GM13977 (cell line): ENCODE data around the gene SIL1.

Experiments
- DNase-seq: peaks from one replicate; pipeline ENCODE4 v3.0.0; 2012; ENCODE audit warnings: low spot score
- CTCF ChIP-seq: IDR thresholded peaks from 2 replicates; pipeline ENCODE4 v1.5.1; 2012; ENCODE audit warnings: mild to moderate bottlenecking, control low read depth; ENCODE audit not compliant: insufficient read depth; ENCODE audit errors: extremely low read depth, missing control alignments
- in situ Hi-C: fragments of 300-500 bp; cut with MboI; formaldehyde crosslinking; loops from one replicate; pipeline ENCODE4 v1.12.0; 2022; ENCODE audit warnings: low sequenced_read_pairs, low pct_unique_long_range_greater_than_20kb, mixed read lengths, inconsistent platforms; ENCODE audit not compliant: unreplicated experiment

Gene SIL1

DNA sequence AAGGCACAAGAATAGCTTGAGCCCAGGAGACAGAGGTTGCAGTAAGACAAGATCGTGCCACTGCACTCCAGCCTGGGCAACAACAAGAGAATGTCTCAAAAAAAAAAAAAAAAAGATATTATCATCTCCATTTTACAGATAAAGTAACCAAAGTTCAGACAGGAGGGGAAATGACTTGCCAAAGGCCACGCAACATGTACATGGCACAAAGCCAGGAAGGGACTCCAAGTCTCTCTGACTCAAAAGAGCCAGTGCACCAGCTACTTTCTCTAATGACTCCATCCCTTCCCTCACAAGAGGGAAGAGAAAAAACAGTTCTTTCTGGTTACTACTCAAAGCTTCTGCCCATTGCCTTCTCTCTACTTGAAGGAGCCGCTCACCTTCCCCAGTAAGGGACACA, 34.1 kb downstream of the SIL1 start:
- in situ Hi-C loops = no loop called here
- no peak for DNase-seq
- no peak for TF ChIP-seq CTCF

- TF ChIP-seq CTCF = no peak
- in situ Hi-C loops = no loop called here
- DNase-seq = no peak
Observed at GRCh38 chr5:139162448-139162847, 35.7 kb downstream of the SIL1 start.

- TF ChIP-seq CTCF = no peak
- in situ Hi-C loops = no loop called here
- no peak for DNase-seq
Observed at GRCh38 chr5:139158791-139159190, 39.4 kb downstream of the SIL1 start.

DNA sequence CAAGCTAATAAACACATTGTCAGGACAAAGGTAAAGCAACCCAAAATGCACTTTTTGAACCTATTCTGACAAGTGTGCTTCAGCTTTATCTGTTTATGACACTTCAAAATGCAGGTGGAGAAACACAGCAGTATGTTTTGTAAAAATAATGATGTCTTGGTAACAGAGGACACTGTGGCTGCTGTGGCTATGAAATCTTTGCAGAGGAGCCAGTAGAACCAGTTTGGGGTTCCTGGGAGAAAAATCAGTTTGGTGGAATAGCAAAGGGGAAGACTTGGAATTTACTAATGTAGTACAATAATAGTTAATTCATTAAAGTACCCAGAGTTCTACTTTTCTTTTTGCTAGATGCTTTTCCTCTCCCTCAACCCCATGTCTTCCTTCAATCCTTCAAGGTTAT, 40.6 kb downstream of the SIL1 start:
- in situ Hi-C loops = no loop called here
- no peak for TF ChIP-seq CTCF
- DNase-seq = no peak

GRCh38 chr5:139156814-139157213, 41.4 kb downstream of the SIL1 start:
- no peak for TF ChIP-seq CTCF
- DNase-seq = no peak
- in situ Hi-C loops = no loop called here

GRCh38 chr5:139155333-139155732, 42.8 kb downstream of the SIL1 start:
- no peak for DNase-seq
- no peak for TF ChIP-seq CTCF
- in situ Hi-C loops = no loop called here

- TF ChIP-seq CTCF = no peak
- in situ Hi-C loops = no loop called here
- DNase-seq = no peak
Observed at GRCh38 chr5:139151902-139152301, 46.3 kb downstream of the SIL1 start.
